ENCODE measurements around the gene CNIH1.

- no peak for TF ChIP-seq ZBTB20 (CRISPR knock-in tag; IDR thresholded peaks at IDR 0.05; ENCODE audit: borderline replicate concordance, low read depth)
- no peak for TF ChIP-seq POLR2AphosphoS5 (IDR thresholded peaks at IDR 0.05; ENCODE audit: low read depth, low read length)
- TF ChIP-seq HINFP (CRISPR knock-in tag; IDR thresholded peaks at IDR 0.05; ENCODE audit: low read depth) = no peak
- no peak for TF ChIP-seq ELF3 (CRISPR knock-in tag; IDR thresholded peaks at IDR 0.05)
- no peak for TF ChIP-seq SMARCE1 (IDR thresholded peaks at IDR 0.05; ENCODE audit: borderline replicate concordance)
- TF ChIP-seq RFXAP (CRISPR knock-in tag; IDR thresholded peaks at IDR 0.05; ENCODE audit: borderline replicate concordance) = no peak
- no peak for TF ChIP-seq ZNF430 (CRISPR knock-in tag; IDR thresholded peaks at IDR 0.05)
- TF ChIP-seq CENPT (CRISPR knock-in tag; IDR thresholded peaks at IDR 0.05; ENCODE audit: low read depth) = no peak
- no peak for TF ChIP-seq EP300 (IDR thresholded peaks at IDR 0.05; ENCODE audit: low read depth in 2 of 2, low read length in 2 of 2)
- no peak for TF ChIP-seq EP300 (CRISPR knock-in tag; IDR thresholded peaks at IDR 0.05; ENCODE audit: borderline replicate concordance)
Observed at GRCh38 chr14:54489731-54490444, 48.7 kb upstream of the CNIH1 start.

Measured in HepG2 (cell line).